IPS-18a (cell line): ENCODE data around the gene GSG1L.

Experiments
- H3K27ac ChIP-seq: one replicate; pipeline ENCODE4 v1.5.1; 2013; ENCODE audit warnings: low read length
- H3K27me3 ChIP-seq: one replicate; pipeline ENCODE4 v1.6.1; 2013; ENCODE audit warnings: mild to moderate bottlenecking, low read length; ENCODE audit not compliant: control insufficient read depth, insufficient read depth
- H3K36me3 ChIP-seq: one replicate; pipeline ENCODE4 v1.6.1; 2013; ENCODE audit warnings: low read depth, low read length; ENCODE audit not compliant: control insufficient read depth
- H3K4me1 ChIP-seq: one replicate; pipeline ENCODE4 v1.6.1; 2013; ENCODE audit warnings: low read depth, low read length; ENCODE audit not compliant: control insufficient read depth
- H3K4me3 ChIP-seq: one replicate; pipeline ENCODE4 v1.5.1; 2013; ENCODE audit warnings: low read length
- H3K9ac ChIP-seq: one replicate; pipeline ENCODE4 v1.6.1; 2013; ENCODE audit warnings: mild to moderate bottlenecking, low read length, moderate library complexity
- H3K9me3 ChIP-seq: one replicate; pipeline ENCODE4 v1.6.1; 2013; ENCODE audit warnings: low read depth, low read length; ENCODE audit not compliant: control insufficient read depth

GSG1L gene

DNA sequence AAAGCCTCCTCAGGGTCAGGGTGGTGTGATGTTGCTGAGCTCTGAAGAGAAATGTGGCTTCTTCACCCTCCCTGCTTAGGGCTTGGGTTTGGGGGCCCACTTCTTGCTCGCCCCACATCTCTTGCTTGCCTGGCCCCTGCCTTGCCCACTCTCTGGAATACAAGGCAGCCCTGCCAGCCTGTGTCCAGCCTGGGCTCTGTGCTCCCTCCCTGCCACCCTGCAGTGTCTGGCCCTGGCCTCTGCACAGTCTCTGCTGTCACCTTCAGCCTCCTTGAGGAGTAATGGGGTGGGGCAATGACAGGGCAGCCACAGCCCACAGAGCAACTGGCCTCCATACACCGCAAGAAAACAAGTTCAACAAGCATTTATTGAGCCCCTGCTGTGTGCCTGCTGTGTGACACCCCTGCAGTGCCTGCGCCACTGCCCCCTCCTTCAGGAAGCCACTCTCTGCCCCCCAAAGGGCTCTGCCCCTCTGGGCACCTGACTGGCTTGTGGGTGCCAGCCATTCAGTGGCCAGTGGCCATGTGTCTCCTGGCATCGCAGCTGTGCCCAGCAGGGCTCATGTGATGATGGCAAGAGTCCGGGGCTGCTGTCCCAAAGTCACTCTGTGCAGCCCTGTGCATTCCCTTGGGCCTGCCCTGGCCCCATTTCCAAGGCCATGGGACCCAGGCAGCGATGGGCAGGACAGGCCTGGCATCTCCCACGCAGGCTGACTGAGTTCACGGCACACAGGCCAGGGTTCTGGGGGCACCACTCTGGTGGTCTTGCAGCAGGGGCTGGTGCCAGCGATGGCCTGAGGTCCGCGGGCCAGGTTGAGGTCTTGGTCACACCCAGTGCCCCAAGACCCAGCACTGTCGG, 272.7 kb downstream of the GSG1L start:
- Histone ChIP-seq H3K36me3 (no peaks in the 10 kb centered on the region), H3K27me3 (no peaks in the 10 kb centered on the region), H3K4me1 (no peaks in the 10 kb centered on the region), H3K4me3 (no peak overlapping the region), H3K9me3 (no peaks in the 10 kb centered on the region), H3K9ac (no peak overlapping the region), H3K27ac (no peak overlapping the region)

DNA sequence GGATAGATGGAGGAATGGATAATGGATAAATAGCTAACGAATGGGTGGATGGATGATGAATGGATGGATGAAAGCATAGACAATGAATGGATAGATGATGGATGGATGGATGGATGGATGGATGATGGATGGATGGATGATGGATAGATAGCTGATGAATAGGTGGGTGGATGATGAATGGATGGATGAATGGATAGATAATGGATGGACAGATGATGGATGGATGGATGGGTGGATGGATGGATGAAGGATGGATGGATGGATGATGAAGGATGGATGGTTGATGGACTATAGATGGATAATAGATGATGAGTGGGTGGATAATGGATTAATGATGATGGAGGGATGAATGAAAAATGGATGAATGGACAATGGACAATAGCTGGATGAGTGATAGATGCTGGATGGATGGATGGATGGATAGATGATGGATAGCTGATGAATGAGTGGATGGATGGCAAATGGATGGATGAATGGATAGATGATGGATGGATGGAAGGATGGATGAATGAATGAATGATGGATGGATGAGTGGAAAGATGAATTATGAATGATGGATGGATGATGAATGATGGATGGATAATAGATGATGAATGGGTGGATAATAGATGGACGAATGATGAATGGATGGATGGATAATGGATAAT, 273.8 kb downstream of the GSG1L start:
- H3K4me1 ChIP-seq, result no peaks in the 10 kb centered on the region
- H3K9me3 ChIP-seq, result no peaks in the 10 kb centered on the region
- H3K27me3 ChIP-seq, result no peaks in the 10 kb centered on the region
- H3K4me3 ChIP-seq, result no peak overlapping the region
- no peak overlapping the region for H3K27ac ChIP-seq
- H3K36me3 ChIP-seq, result no peaks in the 10 kb centered on the region
- H3K9ac ChIP-seq, result no peak overlapping the region

- H3K9ac ChIP-seq, result no peak overlapping the region
- H3K36me3 ChIP-seq, result no peaks in the 10 kb centered on the region
- no peak overlapping the region for H3K27ac ChIP-seq
- H3K4me3 ChIP-seq, result no peak overlapping the region
- H3K9me3 ChIP-seq, result no peaks in the 10 kb centered on the region
- no peaks in the 10 kb centered on the region for H3K27me3 ChIP-seq
- H3K4me1 ChIP-seq, result no peaks in the 10 kb centered on the region
Measured at GRCh38 chr16:27789150-27789549, 274.4 kb downstream of the GSG1L start.

DNA sequence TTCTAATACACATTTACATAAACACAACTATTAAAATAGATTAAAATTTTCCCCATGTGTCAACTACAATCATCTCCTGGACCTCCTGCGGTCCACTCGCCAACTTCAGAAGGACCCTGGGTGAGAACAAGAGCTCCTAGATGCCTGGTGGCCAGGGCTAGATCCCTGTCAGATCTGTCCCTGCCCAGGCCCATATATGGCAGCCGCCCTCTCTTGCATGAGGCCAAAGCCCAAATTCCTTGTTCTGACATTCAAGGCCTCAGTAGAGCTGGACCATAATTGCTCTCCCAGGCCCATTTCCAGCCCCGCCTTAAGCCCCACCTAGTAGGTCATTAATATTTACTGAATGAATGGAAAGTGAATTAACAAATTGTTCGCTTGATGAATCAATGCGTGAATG, 275.8 kb downstream of the GSG1L start:
- no peaks in the 10 kb centered on the region for H3K36me3 ChIP-seq
- no peaks in the 10 kb centered on the region for H3K27me3 ChIP-seq
- H3K9me3 ChIP-seq, result no peaks in the 10 kb centered on the region
- no peaks in the 10 kb centered on the region for H3K4me1 ChIP-seq
- H3K27ac ChIP-seq, result no peak overlapping the region
- no peak overlapping the region for H3K9ac ChIP-seq
- H3K4me3 ChIP-seq, result no peak overlapping the region

GRCh38 chr16:27786923-27787625, 276.4 kb downstream of the GSG1L start:
- Histone ChIP-seq H3K27me3 (no peaks in the 10 kb centered on the region), H3K9me3 (no peaks in the 10 kb centered on the region), H3K27ac (no peak overlapping the region), H3K9ac (no peak overlapping the region), H3K4me1 (no peaks in the 10 kb centered on the region), H3K36me3 (no peaks in the 10 kb centered on the region), H3K4me3 (no peak overlapping the region)

DNA sequence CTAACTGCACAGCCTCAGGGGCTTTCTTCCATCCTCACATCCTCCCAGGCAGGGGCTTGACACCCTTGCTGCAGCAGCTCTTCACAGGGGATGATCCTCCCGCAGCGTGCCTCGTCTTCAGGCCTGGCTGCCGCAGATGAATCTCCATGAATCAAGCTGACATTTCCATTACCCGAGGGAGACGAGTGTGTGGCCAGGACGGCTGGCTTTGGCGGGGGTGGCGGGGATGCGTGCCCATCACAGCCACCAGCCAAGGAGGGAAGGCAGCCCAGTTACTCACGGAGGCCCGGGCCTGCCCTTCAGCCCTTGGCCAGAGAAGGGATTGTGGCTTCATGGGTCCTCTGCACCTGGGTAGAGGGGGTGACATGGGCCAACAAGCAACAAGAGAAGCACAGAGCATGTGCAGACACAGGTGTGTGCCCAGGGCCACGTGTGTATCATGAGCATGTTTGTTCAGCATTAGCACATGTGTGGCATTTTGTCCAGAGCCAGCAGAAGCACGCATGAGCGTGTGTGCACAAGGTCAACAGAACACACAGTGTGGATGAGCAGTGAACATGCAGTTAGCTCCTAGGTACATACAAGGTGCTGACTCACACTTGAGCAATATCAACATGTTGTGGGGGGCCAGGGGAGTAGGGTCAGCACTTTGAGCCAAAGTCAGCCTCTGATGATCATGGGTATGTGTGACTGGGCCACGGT, 277.1 kb downstream of the GSG1L start:
- Histone ChIP-seq H3K4me3 (no peak overlapping the region), H3K4me1 (no peaks in the 10 kb centered on the region), H3K27me3 (no peaks in the 10 kb centered on the region), H3K36me3 (no peaks in the 10 kb centered on the region), H3K9me3 (no peaks in the 10 kb centered on the region), H3K9ac (no peak overlapping the region), H3K27ac (no peak overlapping the region)

DNA sequence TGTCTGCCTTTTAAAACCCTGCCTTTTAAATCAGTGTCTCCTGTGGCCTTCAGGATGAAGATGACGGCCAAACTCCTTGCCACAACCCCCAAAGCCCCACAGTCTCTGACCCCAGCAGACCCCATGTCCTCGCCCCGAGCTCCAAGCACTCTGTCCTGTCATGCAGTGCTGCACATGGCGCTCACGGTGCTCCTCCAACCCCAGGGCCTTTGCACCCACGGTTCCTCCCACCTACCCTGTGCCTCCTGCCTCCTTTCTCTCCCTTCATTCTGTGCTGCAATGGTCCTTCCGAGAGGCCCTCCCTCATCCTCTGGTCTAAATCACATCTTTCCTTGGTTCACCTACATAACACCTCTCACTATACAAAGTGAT, 278.2 kb downstream of the GSG1L start:
- Histone ChIP-seq H3K27me3 (no peaks in the 10 kb centered on the region), H3K36me3 (no peaks in the 10 kb centered on the region), H3K4me3 (no peak overlapping the region), H3K27ac (no peak overlapping the region), H3K9ac (no peak overlapping the region), H3K4me1 (no peaks in the 10 kb centered on the region), H3K9me3 (no peaks in the 10 kb centered on the region)

DNA sequence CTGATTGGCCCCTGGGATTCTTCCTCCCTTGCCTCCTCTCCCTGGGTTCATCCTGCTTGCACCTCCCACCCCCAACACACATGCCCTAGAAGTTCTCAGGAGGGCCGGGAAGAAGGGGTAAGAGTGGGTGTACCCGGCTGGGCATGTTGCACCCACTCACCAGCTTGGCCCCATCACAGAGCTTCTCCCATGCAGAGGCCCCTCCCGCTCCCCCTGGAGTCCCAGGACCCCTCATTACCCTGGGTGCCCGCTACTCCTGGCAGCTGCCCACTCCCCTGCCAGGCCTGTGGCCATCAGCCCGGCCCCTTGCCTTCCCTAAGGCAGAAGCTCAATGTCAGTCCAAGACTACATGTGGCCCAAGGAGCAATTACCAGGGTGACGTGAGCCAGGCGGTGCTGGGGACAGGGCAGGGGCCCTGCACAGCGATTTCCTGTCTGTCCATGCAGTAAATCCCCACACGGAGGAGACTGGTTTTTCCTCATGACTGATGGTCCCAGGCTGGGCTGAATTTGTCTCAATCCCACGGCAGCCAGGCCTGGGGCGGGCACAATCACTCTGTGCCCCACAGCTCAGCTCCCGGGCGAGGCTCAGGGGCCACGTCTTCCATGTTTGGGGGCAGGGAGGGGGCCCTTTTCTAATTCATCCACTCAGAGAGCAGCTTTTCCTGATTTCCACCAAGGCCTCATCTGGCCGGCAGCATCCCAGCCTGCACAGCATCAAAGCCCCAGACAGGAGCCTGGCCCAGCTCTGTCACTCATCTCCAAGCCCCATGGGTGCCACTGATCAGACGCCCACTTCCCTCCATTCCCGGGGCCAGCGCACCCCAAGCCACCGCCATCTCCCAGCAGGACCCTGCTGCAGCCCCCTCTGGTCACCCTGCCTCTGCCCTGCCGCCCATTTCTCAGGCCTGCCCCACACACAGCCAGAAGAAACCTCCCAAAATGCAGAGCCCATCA, 278.9 kb downstream of the GSG1L start:
- H3K9ac ChIP-seq, result no peak overlapping the region
- no peaks in the 10 kb centered on the region for H3K36me3 ChIP-seq
- H3K4me3 ChIP-seq, result no peak overlapping the region
- H3K27ac ChIP-seq, result no peak overlapping the region
- no peaks in the 10 kb centered on the region for H3K27me3 ChIP-seq
- no peaks in the 10 kb centered on the region for H3K4me1 ChIP-seq
- H3K9me3 ChIP-seq, result no peaks in the 10 kb centered on the region

GRCh38 chr16:27781981-27782880, 281.3 kb downstream of the GSG1L start:
- no peaks in the 10 kb centered on the region for H3K27me3 ChIP-seq

DNA sequence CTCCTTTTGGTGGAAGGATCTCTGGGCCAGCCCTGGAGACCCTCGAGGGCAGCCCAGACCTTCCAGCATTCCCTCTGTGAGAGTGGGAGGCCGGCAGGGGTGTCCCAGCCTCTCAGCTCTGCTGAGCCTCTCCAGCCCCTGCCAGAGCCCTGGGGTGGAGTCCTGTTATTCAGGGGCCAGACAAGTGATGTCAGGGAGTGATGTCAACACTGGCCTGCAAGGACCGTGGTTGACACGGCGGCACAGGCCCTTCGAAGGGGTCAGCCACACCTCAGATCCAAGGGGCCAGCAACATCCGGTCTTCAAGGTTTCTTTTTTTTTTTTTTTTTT, 282.4 kb downstream of the GSG1L start:
- Histone ChIP-seq H3K27me3 (no peaks in the 10 kb centered on the region), H3K27ac (no peak overlapping the region), H3K9me3 (no peaks in the 10 kb centered on the region), H3K4me1 (no peaks in the 10 kb centered on the region), H3K9ac (no peak overlapping the region), H3K36me3 (no peaks in the 10 kb centered on the region), H3K4me3 (no peak overlapping the region)

More at GRCh38 chr16:27781981-27782880, 281.3 kb downstream of the GSG1L start:
- Histone ChIP-seq H3K9ac (no peak overlapping the region), H3K36me3 (no peaks in the 10 kb centered on the region), H3K9me3 (no peaks in the 10 kb centered on the region), H3K4me1 (no peaks in the 10 kb centered on the region), H3K27ac (no peak overlapping the region), H3K4me3 (no peak overlapping the region)
